Hindlimb muscle (tissue), 1 donor: ENCODE measurements around the gene CLEC10A. TPM values are rescaled to one million over a fixed set of nuclear protein-coding genes. Genes with fewer than 3 reads are reported as not detected.

Source experiments
- DNase-seq: peaks from one replicate; pipeline ENCODE4 v3.0.0-alpha.2; 2013
- polyA plus RNA-seq: library from polyadenylated mRNA; unstranded; fragments of 120-200 nt; gene quantifications from one replicate; pipeline ENCODE4 v1.2.1, GENCODE V29; 2013; ENCODE audit not compliant: insufficient read length

CLEC10A gene
- polyA plus RNA-seq, 1 donor, result 1.7 TPM

DNA sequence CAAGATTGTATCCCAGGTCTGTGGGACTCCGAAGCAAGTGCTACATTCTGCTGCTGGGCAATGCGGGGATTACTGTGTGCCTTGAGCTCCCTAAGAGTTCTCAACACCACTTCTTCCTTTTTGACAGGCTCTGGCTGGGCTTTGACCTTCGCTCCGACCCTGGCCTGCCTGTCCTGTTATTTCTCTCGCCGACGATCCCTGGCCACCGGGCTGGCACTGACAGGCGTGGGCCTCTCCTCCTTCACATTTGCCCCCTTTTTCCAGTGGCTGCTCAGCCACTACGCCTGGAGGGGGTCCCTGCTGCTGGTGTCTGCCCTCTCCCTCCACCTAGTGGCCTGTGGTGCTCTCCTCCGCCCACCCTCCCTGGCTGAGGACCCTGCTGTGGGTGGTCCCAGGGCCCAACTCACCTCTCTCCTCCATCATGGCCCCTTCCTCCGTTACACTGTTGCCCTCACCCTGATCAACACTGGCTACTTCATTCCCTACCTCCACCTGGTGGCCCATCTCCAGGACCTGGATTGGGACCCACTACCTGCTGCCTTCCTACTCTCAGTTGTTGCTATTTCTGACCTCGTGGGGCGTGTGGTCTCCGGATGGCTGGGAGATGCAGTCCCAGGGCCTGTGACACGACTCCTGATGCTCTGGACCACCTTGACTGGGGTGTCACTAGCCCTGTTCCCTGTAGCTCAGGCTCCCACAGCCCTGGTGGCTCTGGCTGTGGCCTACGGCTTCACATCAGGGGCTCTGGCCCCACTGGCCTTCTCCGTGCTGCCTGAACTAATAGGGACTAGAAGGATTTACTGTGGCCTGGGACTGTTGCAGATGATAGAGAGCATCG, 41.8 kb downstream of the CLEC10A start:
- DNase-seq, result no peak

DNA sequence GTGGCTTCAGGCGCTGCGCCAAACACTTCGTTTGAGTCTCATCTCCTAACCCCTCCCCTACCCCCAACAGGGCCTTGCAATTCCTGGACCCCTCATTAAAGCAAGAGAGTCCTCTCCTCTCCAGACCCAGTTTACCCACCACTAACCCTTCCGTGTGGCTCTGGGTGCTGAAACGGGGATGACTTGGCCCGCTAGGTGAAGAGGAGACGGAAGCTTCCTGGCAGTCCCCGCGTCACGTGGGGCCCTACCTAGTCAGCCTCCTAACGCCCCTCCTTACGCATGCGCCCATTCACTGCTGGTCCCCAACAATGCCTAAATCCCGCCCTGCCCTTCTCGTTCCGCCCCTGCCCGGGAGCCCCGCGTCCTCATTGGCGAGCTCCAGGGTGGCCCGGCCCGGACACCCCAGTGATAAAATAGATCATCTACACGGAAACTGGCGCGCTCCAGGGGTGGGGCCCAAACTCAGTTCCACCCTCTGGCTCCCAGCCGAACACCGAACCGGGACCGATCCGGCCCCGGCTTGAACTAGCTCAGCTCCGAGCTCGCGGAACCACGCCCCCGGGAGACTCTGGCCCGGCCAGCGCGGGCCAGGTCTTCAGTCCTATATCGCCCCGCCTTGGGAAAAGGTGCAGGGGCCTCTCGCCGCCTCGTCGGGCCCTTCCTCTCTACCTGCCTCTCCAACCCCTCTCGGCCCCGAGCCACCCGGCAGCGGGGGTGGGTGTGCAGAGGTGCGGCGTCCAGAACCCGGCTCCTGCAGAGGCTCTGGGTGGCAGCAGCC, 44.3 kb downstream of the CLEC10A start, which contains the start of gene SLC16A13:
Gene SLC16A13 (plus strand): TSS at position 425 of the 778 bp plus-strand sequence. CDS start 368 bp downstream, outside the sequence.
- DNase-seq, result peak; percentile 81

DNA sequence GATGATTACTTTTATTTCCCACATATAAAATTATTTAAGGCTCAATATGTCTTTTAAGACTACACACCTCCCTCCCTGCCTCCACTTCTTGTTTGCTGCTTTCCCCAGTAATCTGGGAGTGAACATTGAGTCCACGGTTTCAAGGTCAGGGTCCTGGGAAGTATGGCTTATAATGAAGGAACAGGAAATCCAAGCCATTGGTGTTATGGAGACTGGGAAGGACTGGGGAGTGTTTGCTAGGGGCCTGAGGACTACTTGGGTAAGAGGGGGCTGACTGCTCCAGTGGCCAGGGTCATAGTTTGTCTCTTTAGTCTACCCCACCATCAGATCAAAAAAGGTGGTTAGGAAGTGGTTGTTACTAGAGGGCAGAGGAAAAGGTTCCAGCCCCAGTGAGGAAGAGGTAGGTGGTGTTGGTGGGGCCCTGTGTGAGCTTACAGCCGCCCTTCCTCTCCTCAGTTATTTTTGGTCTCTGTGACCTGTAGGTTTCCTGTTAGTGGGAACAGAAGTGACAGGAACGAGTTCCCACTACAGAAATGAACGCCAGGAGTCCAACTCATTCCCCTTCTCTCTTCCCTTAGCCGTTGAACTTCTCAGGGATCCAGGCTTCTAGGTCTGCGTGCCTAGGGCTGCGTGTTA, 45.0 kb downstream of the CLEC10A start:
- DNase-seq, result no peak

DNA sequence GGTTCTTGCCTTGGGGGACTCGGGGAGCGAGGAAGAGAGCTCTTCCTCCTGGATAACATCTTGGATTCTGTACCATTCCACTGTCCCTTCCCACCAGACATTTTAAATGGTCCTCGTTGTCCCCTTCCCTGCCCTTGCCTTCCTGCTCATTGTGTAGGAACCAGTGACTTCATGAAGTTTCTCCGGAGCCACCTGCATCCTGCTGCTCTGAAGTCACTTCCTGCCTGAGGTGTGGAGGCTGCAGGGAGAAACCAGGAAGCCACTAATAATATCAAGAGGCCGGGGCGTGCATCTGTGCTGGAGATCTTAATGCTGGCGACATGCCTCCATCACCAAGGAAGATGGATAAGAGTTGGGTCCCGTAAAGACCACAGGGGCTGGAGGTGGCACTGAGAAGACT, 50.4 kb downstream of the CLEC10A start:
- DNase-seq, result no peak

DNA sequence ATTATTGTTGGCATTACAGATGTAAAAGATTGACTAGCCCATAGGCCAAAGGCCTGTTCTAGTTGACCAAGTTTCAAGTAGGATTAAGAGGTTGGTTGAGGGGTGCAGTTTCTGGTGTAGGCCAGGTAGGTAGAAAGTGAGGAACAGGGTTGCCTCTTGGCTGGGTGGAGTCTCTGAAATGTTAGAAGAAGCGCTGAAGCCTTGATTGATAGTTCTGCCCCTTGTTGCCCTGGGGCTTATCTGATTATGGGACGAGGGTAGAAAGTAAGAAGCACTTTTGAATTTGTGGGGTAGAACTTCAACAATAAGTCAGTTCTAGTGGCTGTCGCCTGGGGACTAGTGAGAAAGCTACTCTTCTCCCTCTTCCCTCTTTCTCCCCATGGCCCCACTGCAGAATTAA, 51.0 kb downstream of the CLEC10A start:
- DNase-seq, result no peak

DNA sequence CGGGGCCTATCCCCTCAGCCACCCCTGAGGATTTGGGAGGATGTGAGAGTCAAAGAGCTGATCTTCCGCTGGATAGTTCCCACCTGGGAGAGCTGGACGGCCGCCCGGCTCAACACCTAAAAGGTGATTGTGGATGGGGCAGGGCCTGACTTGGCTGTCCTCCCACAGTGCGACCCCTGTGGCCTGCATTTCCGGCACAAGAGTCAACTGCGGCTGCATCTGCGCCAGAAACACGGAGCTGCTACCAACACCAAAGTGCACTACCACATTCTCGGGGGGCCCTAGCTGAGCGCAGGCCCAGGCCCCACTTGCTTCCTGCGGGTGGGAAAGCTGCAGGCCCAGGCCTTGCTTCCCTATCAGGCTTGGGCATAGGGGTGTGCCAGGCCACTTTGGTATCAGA, 52.7 kb downstream of the CLEC10A start:
- no peak for DNase-seq

DNA sequence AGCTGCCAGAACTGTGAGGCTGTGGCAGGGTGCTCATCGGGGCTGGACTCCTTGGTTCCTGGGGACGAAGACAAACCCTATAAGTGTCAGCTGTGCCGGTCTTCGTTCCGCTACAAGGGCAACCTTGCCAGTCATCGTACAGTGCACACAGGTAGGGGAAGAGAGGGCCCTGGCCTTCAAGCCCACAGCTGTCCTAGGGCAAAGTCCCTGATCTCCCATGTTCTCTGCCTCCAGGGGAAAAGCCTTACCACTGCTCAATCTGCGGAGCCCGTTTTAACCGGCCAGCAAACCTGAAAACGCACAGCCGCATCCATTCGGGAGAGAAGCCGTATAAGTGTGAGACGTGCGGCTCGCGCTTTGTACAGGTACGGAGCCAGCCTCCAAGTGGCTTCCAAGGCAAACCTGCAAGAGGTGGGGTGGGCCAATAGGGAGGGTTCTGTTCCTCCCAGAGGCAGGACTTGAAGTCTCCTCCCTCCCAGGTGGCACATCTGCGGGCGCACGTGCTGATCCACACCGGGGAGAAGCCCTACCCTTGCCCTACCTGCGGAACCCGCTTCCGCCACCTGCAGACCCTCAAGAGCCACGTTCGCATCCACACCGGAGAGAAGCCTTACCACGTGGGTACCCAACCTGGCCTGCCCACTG, 53.5 kb downstream of the CLEC10A start:
- DNase-seq, result no peak

DNA sequence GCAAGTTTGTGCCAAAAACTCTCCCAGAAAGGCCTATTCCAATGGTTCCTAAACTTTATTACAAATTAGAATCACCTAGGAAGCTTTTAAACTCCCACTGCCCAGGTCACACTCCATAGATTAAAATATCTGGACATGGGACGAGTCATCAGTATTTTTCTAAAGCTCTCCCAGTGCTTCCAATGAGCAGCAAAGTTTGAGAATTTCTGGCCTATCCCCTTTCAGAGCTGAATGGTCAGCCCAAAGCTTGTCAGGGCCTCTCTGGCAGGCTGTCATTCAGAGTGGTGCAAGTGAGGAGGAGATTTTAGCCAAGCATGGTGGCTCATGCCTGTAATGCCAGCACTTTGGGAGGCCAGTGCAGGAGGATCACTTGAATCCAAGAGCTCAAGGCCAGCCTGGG, 54.8 kb downstream of the CLEC10A start:
- no peak for DNase-seq

Other genes with a start within 250 kb of the CLEC10A start
- not detected for gene TEKT1, start 248.5 kb downstream of the CLEC10A start, polyA plus RNA-seq
- gene ALOX12, start 84.2 kb downstream of the CLEC10A start, polyA plus RNA-seq, result 0.79 TPM
- gene RNASEK, start 67.6 kb downstream of the CLEC10A start, polyA plus RNA-seq, result 123 TPM
- 20.9 TPM for gene BCL6B, start 57.2 kb downstream of the CLEC10A start, polyA plus RNA-seq
- gene SLC16A13, start 44.2 kb downstream of the CLEC10A start, polyA plus RNA-seq, result 2.2 TPM
- 0.50 TPM for gene SLC16A11, start 36.2 kb downstream of the CLEC10A start, polyA plus RNA-seq
- 0.36 TPM for gene ASGR2, start 34.6 kb upstream of the CLEC10A start, polyA plus RNA-seq
- gene ASGR1, start 99.1 kb upstream of the CLEC10A start, polyA plus RNA-seq, result 1.8 TPM
- gene DLG4, start 139.6 kb upstream of the CLEC10A start, polyA plus RNA-seq, result 18.6 TPM
- 260 TPM for gene ACADVL, start 139.7 kb upstream of the CLEC10A start, polyA plus RNA-seq
- 40.6 TPM for gene DVL2, start 154.3 kb upstream of the CLEC10A start, polyA plus RNA-seq
- 34.4 TPM for gene PHF23, start 159.2 kb upstream of the CLEC10A start, polyA plus RNA-seq
- gene GABARAP, start 162.2 kb upstream of the CLEC10A start, polyA plus RNA-seq, result 269 TPM
- gene CTDNEP1, start 171.5 kb upstream of the CLEC10A start, polyA plus RNA-seq, result 184 TPM
- 46.1 TPM for gene ELP5, start 172.0 kb upstream of the CLEC10A start, polyA plus RNA-seq
- gene CLDN7, start 182.2 kb upstream of the CLEC10A start, polyA plus RNA-seq, result 1.6 TPM
- 42.0 TPM for gene SLC2A4, start 201.5 kb upstream of the CLEC10A start, polyA plus RNA-seq
- 3.6 TPM for gene YBX2, start 214.4 kb upstream of the CLEC10A start, polyA plus RNA-seq
- gene EIF5A, start 227.4 kb upstream of the CLEC10A start, polyA plus RNA-seq, result 295 TPM
- gene GPS2, start 235.1 kb upstream of the CLEC10A start, polyA plus RNA-seq, result 68.4 TPM
- 23.9 TPM for gene NEURL4, start 249.1 kb upstream of the CLEC10A start, polyA plus RNA-seq